Measurements from ENCODE around the gene HYDIN.

HYDIN gene

DNA sequence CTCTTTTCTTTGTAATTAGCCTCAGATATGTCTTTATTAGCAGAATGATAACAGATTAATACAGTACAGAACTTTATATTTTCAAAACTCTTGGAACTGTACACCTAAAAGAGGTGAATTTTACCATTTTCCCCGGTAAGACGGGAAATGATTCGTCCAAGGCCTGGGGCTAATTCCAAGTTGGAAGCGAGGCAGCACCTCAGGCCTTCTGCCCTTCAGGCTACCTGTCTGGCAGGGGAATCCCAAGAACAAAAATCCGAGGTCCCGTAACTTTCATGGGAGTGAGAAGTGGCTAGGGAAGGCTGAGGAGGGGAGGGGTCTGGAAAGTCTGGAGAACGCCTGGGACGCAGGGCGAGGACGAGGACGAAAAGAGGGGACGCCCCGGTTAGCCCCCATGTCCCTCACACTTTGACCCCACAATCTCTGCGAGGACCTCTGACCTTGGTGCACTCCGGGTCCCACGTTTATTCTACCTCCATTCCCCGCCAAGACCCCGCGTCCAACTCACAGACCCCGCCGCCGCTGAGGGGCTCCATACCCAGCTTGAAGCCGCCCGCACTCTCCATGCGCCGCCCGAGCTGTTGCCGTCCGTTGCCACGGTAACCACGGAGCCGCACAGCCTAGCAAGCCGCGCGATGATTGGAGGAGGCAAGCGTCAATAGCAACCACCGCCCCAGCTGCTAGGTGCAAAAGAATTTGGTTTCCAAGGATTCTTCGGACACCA is at the start of gene HYDIN:
TSS of gene HYDIN (minus strand) at position 601 of the 724 bp plus-strand sequence. CDS start 43,827 bp downstream, outside the sequence.
- DNase-seq (ENCODE audit: low read depth in 2 of 2, low spot score in 1 of 2), result no peak

GRCh38 chr16:71276589-71277334 is 46.2 kb upstream of the HYDIN start:
- DNase-seq (ENCODE audit: low read depth in 2 of 2, low spot score in 1 of 2), result no peak

DNA sequence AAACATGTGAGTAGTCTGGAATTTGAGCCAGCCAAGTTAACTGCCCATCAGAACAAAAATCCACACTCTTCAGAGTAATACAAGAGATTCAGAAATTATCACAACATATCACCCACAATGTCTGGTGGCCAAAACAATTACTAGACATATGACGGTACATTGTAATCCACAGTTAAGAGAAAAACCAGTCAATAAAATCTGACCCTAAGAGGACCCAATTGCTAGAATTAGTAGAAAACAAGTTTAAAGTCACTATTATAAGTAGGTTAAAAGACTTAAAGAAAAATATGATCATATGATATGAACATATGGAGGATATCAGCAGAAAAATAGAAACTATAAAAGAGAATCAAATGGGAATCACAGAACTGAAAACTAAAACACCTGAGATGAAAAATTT is 42.9 kb upstream of the HYDIN start:
- no peak for DNase-seq (ENCODE audit: low read depth in 2 of 2, low spot score in 1 of 2)

GRCh38 chr16:71264299-71264698 is 33.8 kb upstream of the HYDIN start:
- DNase-seq (ENCODE audit: low read depth in 2 of 2, low spot score in 1 of 2), result no peak

DNA sequence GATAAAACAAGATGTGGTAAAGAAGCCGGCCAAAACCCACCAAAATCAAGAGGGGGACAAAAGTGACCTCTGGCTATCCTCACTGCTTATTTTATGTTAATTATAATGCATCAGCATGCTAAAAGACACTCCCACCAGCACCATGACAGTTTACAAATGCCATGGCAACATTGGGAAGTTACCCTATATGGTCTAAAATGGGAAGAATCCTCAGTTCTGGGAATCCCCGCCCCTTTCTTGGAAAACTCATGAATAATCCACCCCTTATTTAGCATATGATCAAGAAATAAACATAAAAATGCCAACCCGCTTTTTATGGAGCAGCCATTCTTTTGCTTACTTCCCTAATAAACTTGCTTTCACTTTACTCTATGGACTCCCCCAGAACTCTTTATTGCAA is 33.1 kb upstream of the HYDIN start:
- no peak for DNase-seq (ENCODE audit: low read depth in 2 of 2, low spot score in 1 of 2)

GRCh38 chr16:71262391-71262790 is 31.9 kb upstream of the HYDIN start:
- DNase-seq (ENCODE audit: low read depth in 2 of 2, low spot score in 1 of 2), result no peak

- DNase-seq (ENCODE audit: low read depth in 2 of 2, low spot score in 1 of 2), result no peak
Observed at GRCh38 chr16:71260995-71261394, 30.5 kb upstream of the HYDIN start.

DNA sequence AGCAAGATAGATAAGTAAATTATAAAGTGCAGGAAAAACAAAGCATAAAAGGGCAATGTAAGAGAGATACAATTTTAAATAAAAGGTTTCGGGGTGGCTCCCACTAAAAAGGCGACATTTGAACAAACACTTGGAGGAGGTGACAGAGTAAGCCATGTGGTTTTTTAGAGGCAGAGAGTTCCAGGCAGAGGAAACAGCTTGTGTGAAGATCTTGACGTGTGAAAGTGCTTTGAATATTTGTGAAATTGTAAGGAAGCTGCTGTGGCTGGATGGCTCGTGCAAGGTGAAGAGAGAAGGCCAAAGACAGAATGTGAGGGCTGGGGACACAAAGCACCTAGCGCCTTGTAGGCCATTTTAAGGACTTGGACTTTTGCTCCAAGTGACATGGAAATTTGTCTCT is 28.6 kb upstream of the HYDIN start:
- no peak for DNase-seq (ENCODE audit: low read depth in 2 of 2, low spot score in 1 of 2)

DNA sequence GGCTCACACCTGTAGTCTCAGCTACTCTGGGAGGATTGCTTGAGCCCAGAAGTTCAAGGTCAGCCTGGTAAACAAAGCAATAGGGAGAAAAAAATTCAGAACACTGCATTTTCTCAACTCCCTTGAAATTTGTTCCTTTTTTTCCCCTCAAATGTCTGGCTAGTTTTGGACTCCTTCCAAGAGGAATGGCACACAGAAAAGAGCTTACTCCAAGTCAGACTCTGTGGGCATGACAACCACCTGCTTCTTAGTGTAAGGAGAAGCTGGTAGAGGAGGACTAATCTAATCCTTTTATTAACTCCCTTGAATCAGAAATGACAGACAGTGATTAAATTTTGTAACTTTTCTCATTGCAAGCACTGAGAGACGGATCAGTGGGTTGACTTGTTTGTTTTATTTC is 27.9 kb upstream of the HYDIN start:
- no peak for DNase-seq (ENCODE audit: low read depth in 2 of 2, low spot score in 1 of 2)

DNA sequence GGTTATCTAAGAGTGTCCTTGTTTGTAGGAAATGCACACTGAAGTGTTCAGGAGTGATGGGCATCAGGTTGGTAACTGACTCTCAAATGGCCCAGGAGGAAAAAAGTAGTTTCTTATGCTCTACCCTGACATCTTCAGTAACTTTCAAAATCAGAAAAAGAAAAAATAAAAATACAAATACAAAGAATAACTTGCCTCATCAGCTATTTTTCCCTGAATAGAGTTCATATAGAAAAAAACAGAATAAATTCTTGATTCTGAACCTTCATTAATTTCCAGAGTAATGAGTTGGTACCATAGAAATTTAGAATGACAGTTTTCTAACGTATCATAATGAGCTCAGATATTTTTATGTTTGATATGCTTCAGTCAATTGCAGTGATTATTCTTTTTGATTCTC is 27.2 kb upstream of the HYDIN start:
- no peak for DNase-seq (ENCODE audit: low read depth in 2 of 2, low spot score in 1 of 2)

DNA sequence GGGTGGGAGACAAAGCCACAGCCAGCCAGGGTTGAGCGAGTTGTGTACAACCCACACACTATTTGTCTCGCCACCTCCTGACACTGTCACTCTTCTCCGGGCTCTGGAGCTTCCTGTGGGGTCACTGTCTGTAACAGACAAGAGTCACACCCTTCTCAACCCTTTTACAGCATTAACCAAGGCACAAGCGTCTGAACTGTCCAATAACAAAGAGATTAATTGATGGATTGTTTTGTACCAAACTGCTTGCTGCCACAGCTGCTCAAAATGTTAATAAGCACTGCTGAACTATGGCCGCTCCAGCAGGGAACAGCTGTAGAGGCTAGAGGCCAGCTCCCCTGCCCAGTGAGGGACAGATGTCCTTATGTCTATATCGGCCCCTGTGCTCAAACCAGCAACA is 25.2 kb upstream of the HYDIN start:
- DNase-seq (ENCODE audit: low read depth in 2 of 2, low spot score in 1 of 2), result no peak

- no peak for DNase-seq (ENCODE audit: low read depth in 2 of 2, low spot score in 1 of 2)
Observed at GRCh38 chr16:71254832-71255525, 24.5 kb upstream of the HYDIN start.

DNA sequence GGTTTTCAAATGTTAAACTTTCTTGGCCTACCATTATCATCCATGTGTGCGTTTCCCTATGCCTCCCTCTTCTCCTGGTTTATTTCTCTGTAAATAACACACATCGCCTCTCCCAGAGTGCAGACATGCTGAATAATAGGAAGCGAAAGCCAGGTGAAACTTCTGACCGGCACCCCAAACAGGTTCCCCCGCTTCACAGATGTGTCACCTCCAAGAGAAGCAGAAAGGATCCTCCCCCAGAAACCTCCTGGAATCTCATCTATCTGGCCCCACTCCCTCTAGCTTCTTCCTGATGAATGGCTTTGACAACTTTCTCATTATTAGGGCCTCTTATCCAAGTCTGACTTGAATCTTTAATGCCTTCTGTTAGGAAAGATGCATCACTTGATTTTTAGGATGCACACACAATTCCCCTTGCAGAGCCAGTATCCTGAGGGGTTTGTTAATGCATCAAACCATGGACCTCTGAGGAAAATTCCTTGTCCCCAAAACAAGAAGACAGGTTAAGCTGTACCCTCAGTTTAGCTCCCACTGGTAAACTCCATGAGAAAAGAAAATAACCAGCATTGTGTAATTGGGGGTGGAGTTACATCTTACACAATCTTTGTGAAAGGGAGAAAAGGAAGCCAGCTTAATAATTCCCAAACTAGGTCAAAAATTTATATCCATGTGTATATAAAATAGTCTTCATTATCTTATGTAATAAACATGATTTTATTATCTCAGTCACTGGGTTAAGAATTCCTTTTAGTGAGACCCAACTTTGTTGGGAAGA is 20.1 kb upstream of the HYDIN start:
- DNase-seq (ENCODE audit: low read depth in 2 of 2, low spot score in 1 of 2), result no peak

DNA sequence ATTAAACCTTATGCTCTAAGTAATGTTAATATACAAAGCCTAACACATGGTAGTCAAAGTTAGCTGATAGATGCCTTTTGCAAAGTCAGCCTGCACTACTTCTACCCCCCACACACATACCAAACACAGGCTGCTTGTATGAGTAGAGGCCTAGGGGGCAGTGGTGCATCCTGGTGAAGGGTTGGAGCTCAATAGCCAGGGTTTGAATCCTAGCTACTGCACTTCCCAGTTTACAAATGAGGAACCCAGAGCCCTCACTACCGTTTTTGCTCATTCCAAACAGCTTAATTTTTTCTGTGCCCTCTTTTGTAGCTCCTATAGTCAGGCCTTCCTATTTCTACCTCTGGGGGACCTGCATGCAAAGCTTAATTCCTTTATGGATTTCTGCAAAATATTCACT is 18.9 kb upstream of the HYDIN start:
- DNase-seq (ENCODE audit: low read depth in 2 of 2, low spot score in 1 of 2), result no peak

DNA sequence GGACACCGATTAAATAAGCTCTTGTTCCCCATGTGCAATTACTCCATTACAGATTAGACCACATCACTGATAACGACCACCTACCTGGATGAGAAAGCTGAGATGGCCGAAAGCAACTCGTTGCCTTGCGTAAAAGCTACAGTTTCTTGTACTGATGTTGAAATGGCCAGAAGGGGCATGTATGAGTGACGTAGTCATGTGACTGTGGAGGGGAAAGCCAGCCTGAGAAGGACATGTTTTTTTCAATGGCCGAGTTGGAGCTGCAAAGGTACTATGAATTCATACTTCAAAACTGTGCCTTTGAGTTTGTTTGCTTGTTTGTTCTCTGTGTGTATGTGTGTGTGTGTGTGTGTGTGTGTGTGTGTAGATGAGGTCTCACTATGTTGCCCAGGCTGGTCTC is 17.0 kb upstream of the HYDIN start:
- no peak for DNase-seq (ENCODE audit: low read depth in 2 of 2, low spot score in 1 of 2)

DNA sequence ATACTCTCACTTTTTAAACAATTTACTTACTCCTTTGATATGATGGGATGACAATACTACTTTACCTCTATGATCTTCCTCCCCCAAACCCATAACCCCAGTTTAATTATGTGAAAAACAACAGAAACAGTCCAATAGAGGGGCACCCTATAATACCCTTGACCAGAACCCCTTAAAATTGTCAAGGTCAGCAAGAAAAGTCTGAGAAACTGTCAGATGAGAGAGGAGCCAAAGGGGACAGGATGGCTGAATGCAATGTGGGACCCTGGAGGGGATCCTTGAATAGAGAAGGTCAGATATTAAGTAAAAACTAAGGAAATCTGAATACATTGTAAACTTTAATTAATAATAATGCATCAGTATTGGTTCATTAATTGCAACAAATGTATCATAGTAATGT is 15.8 kb upstream of the HYDIN start:
- no peak for DNase-seq (ENCODE audit: low read depth in 2 of 2, low spot score in 1 of 2)

DNA sequence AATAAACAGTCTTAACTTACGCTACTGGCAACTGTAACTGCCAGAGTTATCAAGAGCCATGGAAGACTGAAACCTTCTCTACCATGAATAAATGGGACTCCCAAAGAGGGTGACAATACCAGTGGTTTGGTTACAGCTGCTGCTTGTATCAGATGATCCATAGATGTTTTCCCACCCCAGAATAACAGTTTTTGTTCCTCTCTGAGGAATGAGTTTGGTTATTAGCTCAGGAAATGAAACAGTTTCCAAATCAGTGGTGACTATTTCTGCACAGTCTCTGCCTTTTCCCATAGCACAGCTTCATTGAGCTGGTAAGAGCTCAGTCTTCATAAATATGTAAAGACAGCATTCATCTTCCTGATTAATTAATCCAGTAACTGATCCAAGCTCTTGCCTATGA is 14.0 kb upstream of the HYDIN start:
- no peak for DNase-seq (ENCODE audit: low read depth in 2 of 2, low spot score in 1 of 2)

DNA sequence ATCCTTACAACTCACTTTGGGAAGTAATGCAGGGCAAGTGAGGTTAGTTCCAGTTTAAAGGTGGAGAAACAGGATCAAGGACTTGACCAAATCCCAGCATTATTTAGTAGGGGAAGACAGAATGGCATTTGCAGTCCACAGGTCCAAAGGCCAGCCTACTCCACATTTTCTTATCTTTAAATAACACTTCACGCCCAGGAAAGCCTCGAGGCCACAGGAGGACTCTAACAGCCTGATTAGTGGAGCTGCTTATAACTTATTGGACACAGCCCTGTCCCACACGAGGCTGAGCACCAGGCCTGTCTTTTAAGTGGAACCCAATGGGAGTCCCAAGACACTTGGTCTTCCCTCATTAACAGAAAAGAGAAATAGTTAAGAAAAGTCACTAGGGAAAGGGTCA is 12.1 kb upstream of the HYDIN start:
- DNase-seq (ENCODE audit: low read depth in 2 of 2, low spot score in 1 of 2), result no peak

GRCh38 chr16:71242036-71242435 is 11.5 kb upstream of the HYDIN start:
- no peak for DNase-seq (ENCODE audit: low read depth in 2 of 2, low spot score in 1 of 2)

GRCh38 chr16:71229344-71229743 is 1.2 kb downstream of the HYDIN start:
- no peak for DNase-seq (ENCODE audit: low read depth in 2 of 2, low spot score in 1 of 2)

All from stimulated activated CD8-positive, alpha-beta memory T cell treated with anti-CD3 and anti-CD28 coated beads, Interleukin-4, amount 100 ng/mL, for 1 hour (primary cell).